ENCODE data around the gene EXOC4.

GRCh38 chr7:133349101-133349500 lies 96.2 kb downstream of the EXOC4 start:
- no peak for TF ChIP-seq CTCF (IDR thresholded peaks at IDR 0.05; ENCODE audit: low read depth, low read length, poor library complexity, severe bottlenecking)
- TF ChIP-seq EZH2phosphoT487 (IDR thresholded peaks at IDR 0.05; ENCODE audit: borderline replicate concordance, low read length), result no peak

Data from DOHH2 (cell line).